Mesothelial cell of epicardium (in vitro differentiated cells): ENCODE measurements around the gene CPEB4. TPM values are rescaled to one million over a fixed set of nuclear protein-coding genes. Genes with fewer than 3 reads are reported as not detected.
A peak's percentile ranks its signal among the peaks of the same experiment; 100 is the strongest.

Source experiments
- DNase-seq, 2 experiments: peaks; one replicate each; pipeline ENCODE4 v3.0.0; 2021; ENCODE audit warnings: low spot score in 2 of 2; ENCODE audit not compliant: unreplicated experiment in 2 of 2
- H3K27ac Mint-ChIP-seq: 2 replicates; pipeline ENCODE4 v1.8.0; 2021; ENCODE audit warnings: mixed read lengths
- H3K27me3 Mint-ChIP-seq: 2 replicates; pipeline ENCODE4 v1.8.0; 2021; ENCODE audit warnings: low read depth, mixed read lengths
- H3K36me3 Mint-ChIP-seq: 2 replicates; pipeline ENCODE4 v1.8.0; 2021; ENCODE audit warnings: mixed read lengths
- H3K4me1 Mint-ChIP-seq: 2 replicates; pipeline ENCODE4 v1.8.0; 2021; ENCODE audit warnings: mixed read lengths
- H3K4me3 Mint-ChIP-seq: 2 replicates; pipeline ENCODE4 v1.8.0; 2021; ENCODE audit warnings: mild to moderate bottlenecking, moderate library complexity, mixed read lengths
- H3K9me3 Mint-ChIP-seq: 2 replicates; pipeline ENCODE4 v1.8.0; 2021; ENCODE audit warnings: mixed read lengths
- total RNA-seq: library from RNA; stranded (reverse); gene quantifications from 3 replicates; pipeline ENCODE4 v1.2.1, GENCODE V29; 2021
- TF ChIP-seq, protein P1 (sequence below): fragments of 200-600 bp; sonication (generic); IDR thresholded peaks from one replicate; pipeline ENCODE4 v1.5.0; 2021; ENCODE audit warnings: antibody characterized with exemption; ENCODE audit not compliant: unreplicated experiment

Gene CPEB4
- total RNA-seq, 1 donor from 2014 or later, result 15.3 TPM

DNA sequence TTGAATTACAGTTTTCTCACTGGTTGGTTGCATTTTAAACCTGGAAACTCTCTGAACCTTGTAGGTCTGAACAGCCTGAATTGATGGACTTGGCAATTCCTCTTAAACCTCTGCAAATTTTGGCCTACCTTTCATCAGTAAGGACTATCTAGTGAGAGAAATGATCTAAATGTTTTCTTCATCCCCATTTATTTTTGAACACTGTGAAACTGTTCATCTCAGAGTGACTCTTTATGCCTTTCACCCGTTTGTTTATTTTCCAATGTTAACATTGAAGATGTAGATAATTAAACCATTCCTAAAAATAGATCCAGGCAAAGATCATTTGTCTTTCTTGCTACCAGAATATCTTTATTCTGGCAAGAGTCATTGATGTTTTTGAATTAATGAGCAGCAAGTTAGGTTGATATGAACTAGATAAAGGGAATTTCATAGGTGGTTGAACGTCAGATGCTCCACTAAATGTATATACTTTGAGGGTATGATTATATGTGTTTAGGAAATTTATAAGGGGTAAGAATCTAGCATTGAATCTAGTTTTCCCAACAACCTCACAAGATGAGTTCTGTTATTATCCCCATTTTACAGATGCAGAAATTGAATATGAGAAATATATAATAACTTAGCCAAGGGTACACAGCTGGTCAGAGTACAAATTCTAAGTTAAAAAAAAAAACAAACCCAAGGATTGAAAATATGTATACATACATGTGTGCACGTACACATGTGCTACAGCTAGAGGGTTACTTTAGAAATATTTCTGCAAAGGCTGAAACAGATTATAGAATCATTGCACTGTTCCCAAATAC is 3.4 kb downstream of the CPEB4 start:
- Mint-ChIP-seq H3K27ac (no peak overlapping the region), H3K36me3 (no peaks in the 10 kb centered on the region), H3K4me1 (peaks cover 31% of the 10 kb centered on the region), H3K4me3 (peak overlapping the region; percentile 22), H3K9me3 (no peaks in the 10 kb centered on the region), H3K27me3 (peaks cover 13% of the 10 kb centered on the region)
- TF ChIP-seq, protein P1, sequence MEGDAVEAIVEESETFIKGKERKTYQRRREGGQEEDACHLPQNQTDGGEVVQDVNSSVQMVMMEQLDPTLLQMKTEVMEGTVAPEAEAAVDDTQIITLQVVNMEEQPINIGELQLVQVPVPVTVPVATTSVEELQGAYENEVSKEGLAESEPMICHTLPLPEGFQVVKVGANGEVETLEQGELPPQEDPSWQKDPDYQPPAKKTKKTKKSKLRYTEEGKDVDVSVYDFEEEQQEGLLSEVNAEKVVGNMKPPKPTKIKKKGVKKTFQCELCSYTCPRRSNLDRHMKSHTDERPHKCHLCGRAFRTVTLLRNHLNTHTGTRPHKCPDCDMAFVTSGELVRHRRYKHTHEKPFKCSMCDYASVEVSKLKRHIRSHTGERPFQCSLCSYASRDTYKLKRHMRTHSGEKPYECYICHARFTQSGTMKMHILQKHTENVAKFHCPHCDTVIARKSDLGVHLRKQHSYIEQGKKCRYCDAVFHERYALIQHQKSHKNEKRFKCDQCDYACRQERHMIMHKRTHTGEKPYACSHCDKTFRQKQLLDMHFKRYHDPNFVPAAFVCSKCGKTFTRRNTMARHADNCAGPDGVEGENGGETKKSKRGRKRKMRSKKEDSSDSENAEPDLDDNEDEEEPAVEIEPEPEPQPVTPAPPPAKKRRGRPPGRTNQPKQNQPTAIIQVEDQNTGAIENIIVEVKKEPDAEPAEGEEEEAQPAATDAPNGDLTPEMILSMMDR, result no peak
- no peak for DNase-seq

DNA sequence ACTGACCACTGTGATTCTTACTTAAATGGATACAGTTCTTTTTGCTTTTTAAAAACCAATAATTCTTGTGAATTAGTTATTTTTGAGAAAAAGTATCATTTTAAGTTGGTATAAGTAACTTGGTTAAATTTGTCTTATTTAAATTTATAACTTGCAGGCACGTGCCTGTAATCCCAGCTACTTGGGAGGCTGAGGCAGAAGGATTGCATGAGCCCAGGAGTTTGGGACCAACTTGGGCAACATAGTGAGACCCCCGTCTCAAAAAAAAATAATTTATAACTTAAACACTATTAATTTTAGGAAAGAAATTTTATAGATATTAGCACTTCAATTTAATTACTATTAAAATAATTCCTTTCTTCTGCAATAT is 5.0 kb downstream of the CPEB4 start:
- no peak overlapping the region for H3K4me3 Mint-ChIP-seq
- H3K9me3 Mint-ChIP-seq, result no peaks in the 10 kb centered on the region
- no peak overlapping the region for H3K27ac Mint-ChIP-seq
- no peaks in the 10 kb centered on the region for H3K36me3 Mint-ChIP-seq
- H3K27me3 Mint-ChIP-seq, result peaks cover 13% of the 10 kb centered on the region
- TF ChIP-seq, protein P1, result no peak
- H3K4me1 Mint-ChIP-seq, result peaks cover 30% of the 10 kb centered on the region
- DNase-seq, result no peak

DNA sequence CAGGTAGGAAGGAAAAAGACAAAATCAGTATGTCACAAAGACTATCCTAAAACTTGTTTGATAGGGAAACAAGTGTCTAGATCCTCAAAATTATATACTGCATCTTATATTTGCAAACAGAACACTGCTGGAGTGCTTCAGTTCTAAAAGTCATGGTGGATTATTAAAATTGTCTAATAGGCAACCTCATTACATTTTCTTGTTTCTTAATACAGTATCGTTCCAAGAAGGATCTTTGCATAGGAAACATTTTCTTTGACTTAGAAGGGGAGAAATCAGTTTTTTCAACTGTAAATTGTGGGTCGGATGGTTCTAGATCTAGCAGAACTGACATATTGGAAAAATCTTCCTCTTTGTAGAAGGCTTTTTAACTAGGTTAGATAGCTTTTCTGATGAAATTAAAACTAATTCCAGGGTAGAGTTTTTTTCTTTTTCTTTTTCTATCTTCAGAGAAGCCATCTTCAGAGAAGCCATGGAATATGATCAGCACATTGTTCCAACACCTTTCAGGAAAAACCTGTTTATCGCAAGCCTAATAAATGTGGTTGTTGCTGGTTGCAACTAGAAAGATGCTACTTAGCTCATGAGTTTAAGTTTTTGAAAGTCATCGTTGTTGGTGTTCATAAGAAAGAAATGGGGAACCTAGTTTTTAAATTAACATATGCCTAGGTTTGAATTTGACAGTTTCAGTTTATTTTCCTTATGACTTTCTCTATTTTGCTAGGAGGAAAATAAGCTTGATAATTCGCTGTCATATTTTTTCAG is 7.4 kb downstream of the CPEB4 start:
- H3K27ac Mint-ChIP-seq, result no peak overlapping the region
- no peaks in the 10 kb centered on the region for H3K27me3 Mint-ChIP-seq
- no peak overlapping the region for H3K4me3 Mint-ChIP-seq
- H3K9me3 Mint-ChIP-seq, result no peaks in the 10 kb centered on the region
- no peak for DNase-seq
- H3K4me1 Mint-ChIP-seq, result peaks cover 15% of the 10 kb centered on the region
- TF ChIP-seq, protein P1, result no peak
- no peaks in the 10 kb centered on the region for H3K36me3 Mint-ChIP-seq

DNA sequence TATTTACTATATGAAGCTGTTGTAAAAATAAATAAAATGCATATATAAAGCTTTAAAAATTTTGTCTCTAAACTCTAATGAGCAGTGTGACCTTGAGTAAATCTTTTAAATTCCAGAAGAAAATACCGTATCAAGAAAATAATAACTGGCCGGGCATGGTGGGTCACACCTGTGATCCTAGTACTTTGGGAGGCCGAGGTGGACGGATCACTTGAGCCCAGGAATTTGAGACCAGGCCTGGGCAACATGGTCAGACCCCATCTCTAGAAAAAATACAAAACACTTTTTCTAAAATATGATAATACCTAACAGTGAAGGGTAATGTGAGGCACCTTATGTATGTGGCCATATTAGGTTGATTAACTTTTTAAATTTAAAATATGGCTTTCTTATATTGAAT is 8.5 kb downstream of the CPEB4 start:
- Mint-ChIP-seq H3K27me3 (no peaks in the 10 kb centered on the region), H3K4me1 (peaks cover 6% of the 10 kb centered on the region), H3K9me3 (no peaks in the 10 kb centered on the region), H3K36me3 (no peaks in the 10 kb centered on the region), H3K27ac (no peak overlapping the region), H3K4me3 (no peak overlapping the region)
- DNase-seq, result no peak
- TF ChIP-seq, protein P1, result no peak

DNA sequence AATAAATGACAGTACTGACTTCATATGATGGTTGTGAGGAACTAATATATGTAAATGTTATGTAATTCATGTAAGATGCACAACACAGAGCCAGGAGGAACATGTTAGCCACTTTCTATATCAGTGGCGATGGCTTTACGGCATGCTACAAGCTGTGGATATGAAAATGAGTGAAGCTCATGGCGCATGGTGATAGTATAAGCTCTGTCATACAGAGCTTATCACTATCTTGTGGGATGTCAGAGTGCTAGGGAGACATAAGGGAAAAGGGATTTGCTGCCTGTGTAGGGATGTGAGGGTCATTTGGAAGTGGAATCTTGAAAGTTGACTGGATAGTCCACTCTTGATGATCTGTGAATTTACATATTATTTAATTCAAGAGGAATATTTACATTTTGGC is 13.6 kb downstream of the CPEB4 start:
- no peak overlapping the region for H3K27ac Mint-ChIP-seq
- no peak overlapping the region for H3K4me3 Mint-ChIP-seq
- H3K27me3 Mint-ChIP-seq, result no peaks in the 10 kb centered on the region

More for the DNA sequence above, 13.6 kb downstream of the CPEB4 start:
- no peak for DNase-seq
- H3K4me1 Mint-ChIP-seq, result no peaks in the 10 kb centered on the region
- no peaks in the 10 kb centered on the region for H3K36me3 Mint-ChIP-seq
- TF ChIP-seq, protein P1, result no peak
- no peaks in the 10 kb centered on the region for H3K9me3 Mint-ChIP-seq
